HepG2 (cell line): Measurements from ENCODE around the gene CCDC117. TPM values are rescaled to one million over a fixed set of nuclear protein-coding genes. Genes with fewer than 3 reads are reported as not detected.

Experiments
- CCDC6 ChIP-seq: sonication (generic); formaldehyde crosslinking; IDR thresholded peaks from 2 replicates; pipeline ENCODE4 v1.8.1; 2022; ENCODE audit warnings: mild to moderate bottlenecking, missing genetic modification reagents, moderate library complexity
- CEBPB ChIP-seq: IDR thresholded peaks from 2 replicates; pipeline ENCODE4 v1.6.1; 2011; ENCODE audit warnings: low read depth, low read length, improper control_type of control experiment, borderline replicate concordance
- CEBPG ChIP-seq: IDR thresholded peaks from 2 replicates; pipeline ENCODE4 v1.6.1; 2016
- HOXA5 ChIP-seq: sonication (generic); formaldehyde crosslinking; IDR thresholded peaks from 2 replicates; pipeline ENCODE4 v1.4.0; 2020; ENCODE audit warnings: missing genetic modification reagents
- HOXD1 ChIP-seq: sonication (generic); formaldehyde crosslinking; IDR thresholded peaks from 2 replicates; pipeline ENCODE4 v1.5.0; 2020; ENCODE audit warnings: missing genetic modification reagents
- IRF1 ChIP-seq: sonication (generic); formaldehyde crosslinking; IDR thresholded peaks from 2 replicates; pipeline ENCODE4 v1.4.0; 2020; ENCODE audit warnings: low read depth, mild to moderate bottlenecking, missing genetic modification reagents
- ISL2 ChIP-seq: sonication (generic); formaldehyde crosslinking; IDR thresholded peaks from 2 replicates; pipeline ENCODE4 v1.5.0; 2020; ENCODE audit warnings: missing genetic modification reagents
- KAT2B ChIP-seq: fragments of 150-350 bp; IDR thresholded peaks from 2 replicates; pipeline ENCODE4 v1.6.1; 2014; ENCODE audit warnings: low read depth, low read length, borderline replicate concordance
- NAIF1 ChIP-seq: sonication (generic); formaldehyde crosslinking; IDR thresholded peaks from 2 replicates; pipeline ENCODE4 v1.5.0; 2020; ENCODE audit warnings: mild to moderate bottlenecking, missing genetic modification reagents, borderline replicate concordance
- NFATC3 ChIP-seq: sonication (generic); formaldehyde crosslinking; IDR thresholded peaks from 2 replicates; pipeline ENCODE4 v1.5.1; 2020; ENCODE audit warnings: mild to moderate bottlenecking, missing genetic modification reagents
- NKX3-1 ChIP-seq: sonication (generic); formaldehyde crosslinking; IDR thresholded peaks from 2 replicates; pipeline ENCODE4 v1.5.0; 2020; ENCODE audit warnings: missing genetic modification reagents
- NR0B2 ChIP-seq: sonication (generic); formaldehyde crosslinking; IDR thresholded peaks from 2 replicates; pipeline ENCODE4 v1.4.0; 2020; ENCODE audit warnings: mild to moderate bottlenecking, missing genetic modification reagents
- PAWR ChIP-seq: sonication (generic); formaldehyde crosslinking; IDR thresholded peaks from 2 replicates; pipeline ENCODE4 v1.4.0; 2020; ENCODE audit warnings: missing genetic modification reagents, mild to moderate bottlenecking, borderline replicate concordance
- PAX8 ChIP-seq: sonication (generic); formaldehyde crosslinking; IDR thresholded peaks from 2 replicates; pipeline ENCODE4 v1.8.0; 2022; ENCODE audit warnings: mild to moderate bottlenecking, missing genetic modification reagents, borderline replicate concordance
- TBL1XR1 ChIP-seq: fragments of 150-350 bp; IDR thresholded peaks from 2 replicates; pipeline ENCODE4 v1.6.1; 2014; ENCODE audit warnings: borderline replicate concordance, low read length; ENCODE audit not compliant: partially characterized antibody
- TRIM22 ChIP-seq: fragments of 450-650 bp; IDR thresholded peaks from 2 replicates; pipeline ENCODE4 v1.6.1; 2017
- U2AF2 ChIP-seq: fragments of 200-400 bp; formaldehyde crosslinking; IDR thresholded peaks from 2 replicates; pipeline ENCODE4 v1.6.1; 2017; ENCODE audit warnings: low read depth, mild to moderate bottlenecking, low read length
- WIZ ChIP-seq: sonication (generic); formaldehyde crosslinking; IDR thresholded peaks from 2 replicates; pipeline ENCODE4 v1.5.1; 2020; ENCODE audit warnings: mild to moderate bottlenecking, missing genetic modification reagents
- YEATS2 ChIP-seq: sonication (generic); formaldehyde crosslinking; IDR thresholded peaks from 2 replicates; pipeline ENCODE4 v1.4.0; 2020; ENCODE audit warnings: missing genetic modification reagents, borderline replicate concordance
- YY1 ChIP-seq: IDR thresholded peaks from 2 replicates; pipeline ENCODE4 v1.6.1; 2011; ENCODE audit warnings: low read length, low read depth, moderate library complexity, mild to moderate bottlenecking; ENCODE audit not compliant: insufficient read depth, insufficient replicate concordance
- ZFP82 ChIP-seq: sonication (generic); formaldehyde crosslinking; IDR thresholded peaks from 2 replicates; pipeline ENCODE4 v1.5.1; 2020; ENCODE audit warnings: mild to moderate bottlenecking, missing genetic modification reagents, borderline replicate concordance
- ZNF326 ChIP-seq: sonication (generic); formaldehyde crosslinking; IDR thresholded peaks from 2 replicates; pipeline ENCODE4 v1.4.0; 2020; ENCODE audit warnings: missing genetic modification reagents, borderline replicate concordance
- ZNF333 ChIP-seq: sonication (generic); formaldehyde crosslinking; IDR thresholded peaks from 2 replicates; pipeline ENCODE4 v1.4.0; 2020; ENCODE audit warnings: mild to moderate bottlenecking, missing genetic modification reagents, borderline replicate concordance
- ZNF414 ChIP-seq: sonication (generic); formaldehyde crosslinking; IDR thresholded peaks from 2 replicates; pipeline ENCODE4 v1.5.0; 2020; ENCODE audit warnings: missing genetic modification reagents
- ZNF550 ChIP-seq: sonication (generic); formaldehyde crosslinking; IDR thresholded peaks from 2 replicates; pipeline ENCODE4 v1.4.0; 2020; ENCODE audit warnings: mild to moderate bottlenecking, missing genetic modification reagents, borderline replicate concordance
- ZNF616 ChIP-seq: sonication (generic); formaldehyde crosslinking; IDR thresholded peaks from 2 replicates; pipeline ENCODE4 v1.5.0; 2020; ENCODE audit warnings: low read depth, mild to moderate bottlenecking, missing genetic modification reagents
- ZNF776 ChIP-seq: sonication (generic); formaldehyde crosslinking; IDR thresholded peaks from 2 replicates; pipeline ENCODE4 v1.4.0; 2020; ENCODE audit warnings: mild to moderate bottlenecking, missing genetic modification reagents
- ZNF816 ChIP-seq: sonication (generic); formaldehyde crosslinking; IDR thresholded peaks from 2 replicates; pipeline ENCODE4 v1.8.0; 2022; ENCODE audit warnings: missing genetic modification reagents, mild to moderate bottlenecking, borderline replicate concordance
- ZNF839 ChIP-seq: sonication (generic); formaldehyde crosslinking; IDR thresholded peaks from 2 replicates; pipeline ENCODE4 v1.4.0; 2020; ENCODE audit warnings: missing genetic modification reagents, mild to moderate bottlenecking, borderline replicate concordance
- polyA plus RNA-seq, 8 experiments: library from polyadenylated mRNA; depleted of rRNA in 3 of 8; stranded (reverse) in 7 of 8; unstranded in 1 of 8; fragments of >200 nt; fragmentation: Illumina TruSeq in 4 of 8; extraction: Trizol in 4 of 8; gene quantifications; 2 replicates each; pipeline versions ENCODE4 v1.2.1 to v1.2.3, GENCODE V29; 2011 to 2016; ENCODE audit warnings: low read depth in 4 of 8, missing spikeins in 1 of 8, mixed read lengths in 1 of 8; ENCODE audit not compliant: insufficient read depth in 1 of 8
- total RNA-seq, 5 experiments: library from RNA; depleted of rRNA; stranded (reverse); fragments of >200 nt; fragmentation: Illumina TruSeq; extraction: Trizol; gene quantifications; 2 replicates each; pipeline ENCODE4 v1.2.3, GENCODE V29; 2016; ENCODE audit warnings: low read depth in 1 of 5

Gene CCDC117
- total and polyA plus RNA-seq, 2 of the 13 experiments (the other 11 are each of a cell fraction or from before 2014, with no cell fraction given) = 12.6 to 34.2 TPM

- TF ChIP-seq CEBPG (CRISPR knock-in tag) (peak; percentile 75), ZNF333 (CRISPR knock-in tag) (no peak), PAWR (no peak), CEBPB (0 out of 2 replicates have a peak, but pooled peaks have one; percentile 36), ZFP82 (CRISPR knock-in tag) (no peak), ZNF616 (no peak), HOXD1 (CRISPR knock-in tag) (peak; percentile 66; the same call in 1 of the 2 replicates), ISL2 (CRISPR knock-in tag) (peak; percentile 98), TBL1XR1 (no peak), ZNF414 (CRISPR knock-in tag) (0 out of 2 replicates have a peak, but pooled peaks have one; percentile 25), HOXA5 (CRISPR knock-in tag) (0 out of 2 replicates have a peak, but pooled peaks have one; percentile 24), NR0B2 (no peak), ZNF776 (CRISPR knock-in tag) (no peak), ZNF816 (CRISPR knock-in tag) (no peak), WIZ (no peak), NFATC3 (CRISPR knock-in tag) (no peak), ZNF550 (CRISPR knock-in tag) (no peak), TRIM22 (no peak), YEATS2 (CRISPR knock-in tag) (no peak), ZNF839 (CRISPR knock-in tag) (no peak), NAIF1 (CRISPR knock-in tag) (no peak), IRF1 (CRISPR knock-in tag) (no peak), U2AF2 (no peak), ZNF326 (CRISPR knock-in tag) (no peak), CCDC6 (CRISPR knock-in tag) (no peak), PAX8 (CRISPR knock-in tag) (no peak), KAT2B (no peak), YY1 (peak; percentile 15), NKX3-1 (no peak)
Measured at GRCh38 chr22:28808716-28809355, 36.3 kb downstream of the CCDC117 start (continued).
